ENCODE measurements around the gene DIP2C. TPM values are rescaled to one million over a fixed set of nuclear protein-coding genes. Genes with fewer than 3 reads are reported as not detected.

DIP2C gene
- total RNA-seq, 1 donor: 1.7 TPM

DNA sequence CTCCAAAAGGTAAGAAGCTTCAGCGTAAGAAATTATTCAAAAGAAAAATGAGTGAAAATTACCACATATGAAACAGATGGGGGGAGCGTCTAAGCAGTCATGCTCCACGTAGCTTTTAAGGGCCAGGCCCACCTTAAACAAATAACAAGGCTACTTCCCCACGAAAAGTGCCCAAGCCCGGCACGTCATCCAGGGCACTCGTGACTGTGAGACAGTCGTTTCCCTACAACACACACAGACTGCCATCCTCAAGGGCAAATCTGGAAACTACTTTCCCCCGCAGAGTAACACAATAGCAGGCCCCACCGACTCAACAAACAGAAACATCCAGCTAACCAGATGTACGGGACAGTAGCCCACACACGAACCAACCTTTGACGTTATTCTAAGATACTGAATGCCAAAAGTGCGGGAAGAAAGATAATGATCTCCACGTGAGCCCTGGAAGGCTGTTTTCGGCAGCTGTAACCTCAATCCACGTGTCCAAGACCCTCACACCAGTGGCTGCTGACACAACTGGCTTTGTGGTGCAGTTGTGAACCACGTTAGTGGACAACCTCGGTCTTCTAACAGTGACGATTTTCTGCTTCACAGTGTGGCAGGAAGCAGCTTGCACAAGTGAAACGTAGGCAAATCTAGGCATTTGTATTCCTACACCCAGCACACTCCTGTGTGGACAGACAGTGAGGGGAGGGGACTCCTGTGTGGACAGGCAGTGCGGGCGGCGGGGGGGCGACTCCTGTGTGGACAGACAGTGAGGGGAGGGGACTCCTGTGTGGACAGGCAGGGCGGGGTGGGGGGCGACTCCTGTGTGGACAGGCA is 302.5 kb downstream of the DIP2C start:
- Histone ChIP-seq H3K4me3 (ENCODE audit: low read length) (no peak overlapping the region), H3K9me3 (ENCODE audit: low read depth, low read length) (no peaks in the 10 kb centered on the region), H3K4me1 (ENCODE audit: insufficient read depth, low read length) (peaks cover 13% of the 10 kb centered on the region), H3K27me3 (ENCODE audit: insufficient read depth, low read length) (no peaks in the 10 kb centered on the region)

DNA sequence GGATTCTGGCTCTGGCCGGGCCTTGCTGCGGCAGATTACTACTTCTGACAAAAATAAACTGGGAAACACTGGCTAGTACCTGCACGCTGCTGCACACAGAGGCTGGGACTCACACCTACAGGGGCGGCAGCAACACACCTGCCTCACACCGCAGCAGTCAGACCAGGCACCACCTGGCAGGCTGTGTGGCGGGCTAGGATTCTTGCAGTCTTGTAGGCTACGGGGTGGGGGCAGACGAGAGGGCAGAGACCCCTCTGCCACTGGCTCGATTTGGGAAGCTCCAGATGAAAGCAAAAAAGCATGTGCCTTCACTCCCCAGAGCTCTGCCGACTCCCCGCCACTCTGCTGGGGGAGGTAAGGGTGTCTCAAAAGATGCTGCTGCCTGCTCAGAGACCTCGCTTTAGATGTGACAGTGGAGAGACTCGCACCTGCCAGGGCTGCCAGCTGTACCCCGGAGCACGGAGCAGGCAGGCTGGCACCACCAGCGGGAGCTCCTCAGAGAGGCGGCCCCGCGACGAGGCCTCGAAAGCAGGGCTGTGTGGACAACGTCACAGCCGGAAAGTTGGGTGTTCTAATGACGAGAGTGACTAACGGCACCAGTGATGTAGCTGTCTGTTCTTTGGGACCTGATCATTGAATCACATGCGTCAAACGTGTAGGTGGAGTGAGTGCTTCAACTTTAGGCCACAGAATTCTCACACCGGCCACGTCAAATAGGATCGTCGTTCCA is 303.7 kb downstream of the DIP2C start:
- peaks cover 13% of the 10 kb centered on the region for H3K4me1 ChIP-seq (ENCODE audit: insufficient read depth, low read length)
- H3K4me3 ChIP-seq (ENCODE audit: low read length): no peak overlapping the region
- H3K27me3 ChIP-seq (ENCODE audit: insufficient read depth, low read length): no peaks in the 10 kb centered on the region
- H3K9me3 ChIP-seq (ENCODE audit: low read depth, low read length): no peaks in the 10 kb centered on the region

DNA sequence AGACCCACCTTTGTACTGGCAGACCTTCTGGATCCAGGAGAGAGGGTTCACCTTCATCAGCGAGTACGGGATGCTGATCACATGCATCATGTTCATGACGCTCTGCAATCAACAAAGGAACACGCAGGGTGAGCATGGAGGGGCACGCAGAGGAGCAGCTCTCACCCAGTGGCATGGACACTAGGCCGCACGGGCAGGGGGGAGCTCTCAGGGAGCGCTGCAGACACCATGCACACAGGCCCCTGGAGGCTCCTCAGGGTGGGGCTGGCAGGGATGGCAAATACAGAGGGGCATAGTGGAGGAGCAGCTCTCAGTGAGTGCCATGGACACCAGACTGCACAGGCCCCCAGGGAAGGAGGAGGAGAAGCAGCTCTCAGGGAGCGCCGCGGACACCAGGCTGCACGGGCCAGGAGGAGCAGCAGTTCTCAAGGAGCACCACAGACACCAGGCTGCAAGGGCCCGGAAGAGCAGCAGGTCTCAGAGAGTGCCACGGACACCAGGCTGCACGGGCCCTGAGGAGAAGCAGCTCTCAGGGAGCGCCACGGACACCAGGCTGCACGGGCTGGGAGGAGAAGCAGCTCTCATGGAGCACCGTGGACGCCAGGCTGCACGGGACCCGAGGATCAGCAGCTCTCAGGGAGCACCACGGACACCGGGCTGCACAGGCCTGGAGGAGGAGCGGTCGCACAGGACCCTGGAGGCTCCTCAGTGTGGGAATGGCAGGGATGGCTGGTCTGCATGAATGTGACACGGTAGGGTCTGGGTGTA is 304.7 kb downstream of the DIP2C start:
- Histone ChIP-seq H3K4me1 (ENCODE audit: insufficient read depth, low read length) (peaks cover 13% of the 10 kb centered on the region), H3K27me3 (ENCODE audit: insufficient read depth, low read length) (no peaks in the 10 kb centered on the region), H3K4me3 (ENCODE audit: low read length) (no peak overlapping the region), H3K9me3 (ENCODE audit: low read depth, low read length) (no peaks in the 10 kb centered on the region)

DNA sequence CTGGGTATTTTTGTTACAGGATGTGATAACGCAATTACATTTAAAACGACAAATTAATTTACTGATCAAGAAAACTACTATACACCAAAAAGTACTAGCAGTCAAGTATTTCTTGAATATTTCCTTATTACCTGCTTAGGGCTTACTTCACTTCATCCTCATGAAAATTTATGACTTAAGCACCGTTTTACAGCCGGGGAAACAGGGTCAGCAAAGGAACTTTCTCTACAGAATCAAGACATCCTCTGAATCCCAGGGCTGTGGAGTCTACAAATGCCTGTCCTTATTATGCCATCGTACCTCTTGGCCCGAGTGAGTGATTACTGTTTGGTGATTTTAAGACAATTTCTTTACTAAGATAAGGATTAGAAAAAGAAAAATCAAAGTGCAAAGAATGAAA is 305.9 kb downstream of the DIP2C start:
- no peaks in the 10 kb centered on the region for H3K27me3 ChIP-seq (ENCODE audit: insufficient read depth, low read length)
- no peaks in the 10 kb centered on the region for H3K9me3 ChIP-seq (ENCODE audit: low read depth, low read length)
- H3K4me1 ChIP-seq (ENCODE audit: insufficient read depth, low read length): peaks cover 13% of the 10 kb centered on the region
- no peak overlapping the region for H3K4me3 ChIP-seq (ENCODE audit: low read length)

DNA sequence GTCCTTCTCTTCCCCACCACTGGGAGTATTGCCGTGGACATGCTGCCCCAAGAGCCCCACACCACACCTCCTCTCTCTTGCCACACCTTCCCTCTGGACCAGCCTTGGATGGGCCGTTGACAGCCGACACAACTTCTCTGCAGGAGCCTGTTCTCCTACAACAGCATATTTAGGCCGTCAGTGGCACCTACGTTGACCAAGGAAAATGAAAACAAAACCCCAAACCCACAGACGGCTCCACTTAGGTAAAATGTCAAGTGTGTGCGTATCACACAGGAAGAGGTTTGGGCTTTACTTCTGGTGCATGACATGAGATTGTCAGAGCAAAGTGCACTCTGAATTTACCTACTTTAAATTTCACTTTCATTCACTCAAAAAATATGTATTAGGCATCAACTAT is 307.7 kb downstream of the DIP2C start:
- peaks cover 5% of the 10 kb centered on the region for H3K4me1 ChIP-seq (ENCODE audit: insufficient read depth, low read length)
- no peak overlapping the region for H3K4me3 ChIP-seq (ENCODE audit: low read length)
- no peaks in the 10 kb centered on the region for H3K9me3 ChIP-seq (ENCODE audit: low read depth, low read length)
- H3K27me3 ChIP-seq (ENCODE audit: insufficient read depth, low read length): no peaks in the 10 kb centered on the region

DNA sequence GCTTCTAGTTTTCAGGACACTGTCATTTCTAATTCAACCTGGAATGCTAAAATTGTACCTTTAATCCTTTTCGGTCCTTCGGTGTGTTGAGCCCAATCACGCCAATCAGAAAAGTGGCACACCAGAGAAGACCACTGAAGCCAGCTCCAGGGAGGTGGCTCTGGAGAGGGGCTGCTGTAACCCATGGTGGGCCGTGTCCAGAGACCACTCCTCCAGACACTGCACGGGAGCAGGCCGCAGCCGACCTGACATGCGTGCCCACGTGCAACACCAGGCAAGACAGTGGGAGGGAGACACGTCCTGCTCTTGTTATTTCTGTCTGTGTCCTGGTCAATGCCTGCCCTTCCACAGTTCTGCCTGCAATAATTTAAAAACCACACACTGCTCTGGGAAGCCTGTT is 308.1 kb downstream of the DIP2C start:
- no peak overlapping the region for H3K4me3 ChIP-seq (ENCODE audit: low read length)
- no peaks in the 10 kb centered on the region for H3K9me3 ChIP-seq (ENCODE audit: low read depth, low read length)
- H3K27me3 ChIP-seq (ENCODE audit: insufficient read depth, low read length): no peaks in the 10 kb centered on the region
- peaks cover 5% of the 10 kb centered on the region for H3K4me1 ChIP-seq (ENCODE audit: insufficient read depth, low read length)

DNA sequence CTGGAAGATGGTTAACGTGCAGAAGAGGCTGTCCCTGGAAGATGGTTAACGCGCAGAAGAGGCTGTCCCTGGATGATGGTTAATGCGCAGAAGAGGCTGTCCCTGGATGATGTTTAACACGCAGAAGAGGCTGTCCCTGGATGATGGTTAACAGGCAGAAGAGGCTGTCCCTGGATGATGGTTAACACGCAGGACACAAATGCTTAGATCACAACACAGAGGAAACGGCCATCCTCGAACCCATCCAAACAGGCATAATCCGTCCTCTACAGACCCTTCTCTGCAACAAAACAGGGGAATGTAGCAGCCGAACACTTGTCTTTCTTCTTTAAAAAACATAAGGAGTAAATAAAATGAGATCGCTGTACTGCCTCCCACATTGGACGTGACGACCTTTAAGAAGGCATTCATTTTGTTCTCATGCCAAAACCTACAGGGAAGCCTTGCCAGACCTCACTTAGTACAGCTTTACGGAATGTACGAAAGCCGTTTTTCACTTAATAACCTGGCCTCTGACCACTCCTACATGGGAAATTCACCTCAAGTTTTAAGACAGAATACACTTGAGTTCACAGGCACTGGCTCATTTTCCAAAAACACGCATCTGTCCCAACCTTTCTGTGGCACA is 309.0 kb downstream of the DIP2C start:
- no peaks in the 10 kb centered on the region for H3K9me3 ChIP-seq (ENCODE audit: low read depth, low read length)
- H3K4me3 ChIP-seq (ENCODE audit: low read length): no peak overlapping the region
- H3K27me3 ChIP-seq (ENCODE audit: insufficient read depth, low read length): no peaks in the 10 kb centered on the region
- H3K4me1 ChIP-seq (ENCODE audit: insufficient read depth, low read length): peaks cover 5% of the 10 kb centered on the region

DNA sequence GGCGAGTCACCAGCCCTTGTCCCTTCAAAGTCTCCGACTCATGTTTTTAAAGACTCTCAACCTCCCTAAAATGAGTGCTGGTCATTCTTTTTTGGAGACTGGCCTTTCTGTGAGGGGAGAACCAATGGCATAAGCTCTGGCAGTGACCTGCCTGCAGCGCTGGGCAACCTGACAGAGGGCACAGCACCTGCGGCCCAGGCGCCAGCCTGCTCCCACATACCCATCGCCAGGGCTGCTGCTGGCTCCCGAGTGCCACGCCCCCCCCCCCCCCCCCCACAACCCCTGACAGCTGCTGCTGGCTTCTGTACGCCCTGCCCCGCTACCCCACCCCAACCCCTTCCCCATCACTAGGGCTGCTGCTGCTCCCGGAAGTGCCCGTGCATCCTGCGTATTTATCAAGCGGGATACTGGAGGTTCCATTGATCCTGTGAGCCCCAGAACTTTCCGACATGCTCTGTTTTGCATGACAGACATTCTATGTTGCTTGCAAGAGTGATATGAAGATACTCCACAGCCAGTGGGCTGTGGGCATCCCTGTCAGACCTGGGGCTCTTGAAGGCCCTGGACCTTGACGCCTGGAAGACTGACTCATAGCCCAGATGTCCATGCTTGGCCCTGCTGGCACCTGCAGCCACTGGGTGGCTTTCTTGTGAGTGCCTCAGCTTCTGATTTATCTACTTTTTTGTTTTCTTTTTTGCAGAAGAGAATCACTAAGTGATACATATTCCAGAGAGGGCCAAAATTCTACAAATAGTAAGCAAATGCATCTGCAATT is 310.4 kb downstream of the DIP2C start:
- no peaks in the 10 kb centered on the region for H3K27me3 ChIP-seq (ENCODE audit: insufficient read depth, low read length)
- H3K4me1 ChIP-seq (ENCODE audit: insufficient read depth, low read length): peaks cover 5% of the 10 kb centered on the region
- H3K9me3 ChIP-seq (ENCODE audit: low read depth, low read length): no peaks in the 10 kb centered on the region
- H3K4me3 ChIP-seq (ENCODE audit: low read length): no peak overlapping the region

DNA sequence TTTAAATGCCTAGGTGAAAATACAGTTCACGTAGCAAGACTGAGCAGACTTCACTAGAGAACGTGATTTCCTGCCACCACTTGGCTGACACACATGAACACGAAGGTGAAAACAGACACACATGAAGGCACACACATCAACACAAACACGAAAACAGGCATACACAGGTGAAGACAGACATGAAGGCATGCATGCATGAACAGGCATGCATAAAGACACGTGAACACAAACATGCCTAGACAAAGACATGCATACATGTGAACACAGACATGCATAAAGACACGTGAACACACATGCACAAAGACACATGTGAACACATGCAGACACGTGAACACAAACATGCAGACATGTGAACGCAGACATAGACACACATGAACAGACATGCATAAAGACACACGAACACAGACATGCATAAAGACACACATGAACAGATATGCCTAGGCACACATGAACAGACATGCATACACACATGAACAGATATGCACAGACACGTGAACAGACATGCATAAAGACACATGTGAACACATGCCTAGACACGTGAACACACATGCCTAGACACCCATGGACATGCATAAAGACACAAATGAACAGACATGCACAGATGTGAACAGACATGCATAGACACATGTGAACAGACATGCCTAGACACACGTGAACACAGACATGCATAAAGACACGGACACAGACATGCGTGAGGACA is 311.1 kb downstream of the DIP2C start:
- peaks cover 5% of the 10 kb centered on the region for H3K4me1 ChIP-seq (ENCODE audit: insufficient read depth, low read length)
- H3K27me3 ChIP-seq (ENCODE audit: insufficient read depth, low read length): no peaks in the 10 kb centered on the region
- no peak overlapping the region for H3K4me3 ChIP-seq (ENCODE audit: low read length)
- no peaks in the 10 kb centered on the region for H3K9me3 ChIP-seq (ENCODE audit: low read depth, low read length)

DNA sequence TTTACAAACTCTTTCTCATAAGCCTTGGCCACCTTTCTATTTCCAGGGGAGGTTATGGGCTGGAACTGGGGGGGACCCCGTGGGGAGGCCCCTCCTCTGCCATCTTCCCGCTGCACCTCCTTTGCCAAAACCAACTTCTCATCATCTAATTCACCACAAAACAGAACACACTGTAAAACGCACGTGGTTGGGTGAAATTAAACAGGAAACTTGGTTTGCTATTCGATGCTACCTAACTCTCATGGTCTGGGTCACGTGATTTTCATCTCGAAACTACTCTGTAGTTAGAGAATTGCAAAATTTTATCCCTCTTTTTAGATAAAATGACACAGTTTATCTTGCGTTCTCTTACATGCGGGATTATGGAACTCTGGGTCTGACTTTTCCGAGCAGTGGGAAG is 312.2 kb downstream of the DIP2C start:
- Histone ChIP-seq H3K9me3 (ENCODE audit: low read depth, low read length) (no peaks in the 10 kb centered on the region), H3K4me3 (ENCODE audit: low read length) (no peak overlapping the region), H3K4me1 (ENCODE audit: insufficient read depth, low read length) (peaks cover under 1% of the 10 kb centered on the region), H3K27me3 (ENCODE audit: insufficient read depth, low read length) (no peaks in the 10 kb centered on the region)

DNA sequence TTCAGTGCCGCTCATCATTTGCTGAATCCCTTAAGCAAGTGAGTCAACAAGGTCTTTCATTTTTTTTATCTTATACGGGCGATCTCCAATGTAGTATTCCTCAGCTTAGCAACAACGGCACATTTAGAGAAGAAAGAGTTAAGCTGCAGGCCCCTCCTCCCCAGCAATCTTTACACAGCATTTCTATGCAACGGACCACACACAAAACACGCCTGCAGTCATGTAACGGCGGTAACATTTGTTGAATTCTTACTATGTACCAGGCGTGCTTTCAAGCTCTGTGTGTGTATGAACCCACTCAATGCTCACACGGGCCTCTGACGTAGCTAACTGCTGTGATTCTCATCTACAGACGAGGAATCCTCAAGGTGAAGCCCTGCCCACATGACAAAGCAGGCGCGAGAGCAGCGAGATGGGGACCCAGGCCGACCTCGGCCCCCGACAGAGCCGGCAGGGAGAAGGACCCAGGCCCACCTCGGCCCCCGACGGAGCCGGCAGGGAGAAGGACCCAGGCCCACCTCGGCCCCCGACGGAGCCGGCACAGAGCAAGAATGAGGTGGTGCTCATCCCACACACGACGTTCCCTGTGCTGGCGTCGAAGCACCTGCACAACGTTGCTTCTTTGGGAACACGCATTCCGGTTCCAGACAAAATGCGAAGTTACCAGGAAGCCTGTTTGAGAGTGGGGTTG is 313.5 kb downstream of the DIP2C start:
- Histone ChIP-seq H3K27me3 (ENCODE audit: insufficient read depth, low read length) (no peaks in the 10 kb centered on the region), H3K9me3 (ENCODE audit: low read depth, low read length) (no peaks in the 10 kb centered on the region), H3K4me3 (ENCODE audit: low read length) (no peak overlapping the region), H3K4me1 (ENCODE audit: insufficient read depth, low read length) (no peaks in the 10 kb centered on the region)

DNA sequence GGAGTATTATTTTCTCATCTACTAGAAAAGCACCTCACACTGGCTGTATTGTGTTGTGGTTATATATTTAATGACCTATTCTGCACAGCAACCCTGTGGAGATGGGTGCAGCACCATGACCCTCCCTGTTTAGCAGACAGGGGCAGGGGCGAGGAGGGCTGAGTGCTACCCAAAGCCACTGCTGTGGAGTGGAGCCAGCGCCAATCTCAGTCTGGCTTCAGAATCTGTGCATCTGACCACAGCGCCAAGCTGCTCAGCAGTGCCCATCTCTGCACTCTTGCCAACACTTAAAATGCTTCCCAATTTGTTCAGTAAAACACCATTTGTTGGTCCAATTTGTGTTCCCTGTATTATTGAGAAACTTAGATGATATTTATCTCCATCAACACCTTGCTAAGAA is 315.1 kb downstream of the DIP2C start:
- Histone ChIP-seq H3K4me3 (ENCODE audit: low read length) (no peak overlapping the region), H3K27me3 (ENCODE audit: insufficient read depth, low read length) (no peaks in the 10 kb centered on the region), H3K9me3 (ENCODE audit: low read depth, low read length) (no peaks in the 10 kb centered on the region), H3K4me1 (ENCODE audit: insufficient read depth, low read length) (no peaks in the 10 kb centered on the region)

DNA sequence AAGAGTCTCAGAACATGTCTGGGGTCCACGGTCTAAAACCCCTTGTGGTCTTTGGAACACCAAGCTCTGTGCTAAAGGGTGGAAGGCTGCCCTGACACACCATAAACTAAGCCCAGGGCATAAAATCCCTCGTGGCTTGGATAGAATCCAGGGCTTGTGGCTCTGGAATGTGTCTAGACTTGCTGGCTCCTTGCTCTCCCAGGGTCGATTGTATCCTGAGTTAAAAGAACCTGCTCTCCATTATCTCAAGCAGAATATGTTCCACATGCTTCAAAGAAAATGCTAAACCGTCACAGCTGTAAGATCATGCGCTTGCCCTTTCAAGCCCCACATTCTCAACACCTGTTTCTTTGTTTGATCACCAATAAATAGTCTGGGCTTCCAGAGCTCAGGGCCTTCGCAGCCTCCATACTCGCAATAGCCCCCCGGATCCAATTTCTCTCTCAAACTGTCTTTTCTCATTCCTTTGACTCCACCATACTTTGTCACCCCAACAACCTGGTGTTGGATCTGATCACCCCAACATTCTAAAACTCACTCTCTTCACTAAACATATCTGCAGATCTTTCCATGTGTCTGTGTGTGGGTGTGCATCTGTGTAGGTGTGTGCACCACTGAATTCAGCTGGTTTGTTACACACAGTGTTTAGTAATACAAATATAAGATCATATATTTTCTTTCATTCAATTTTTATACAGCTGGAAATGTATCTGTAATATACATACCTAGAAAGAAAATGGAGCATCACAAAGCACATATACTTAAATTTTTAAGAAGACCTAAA is 315.8 kb downstream of the DIP2C start:
- Histone ChIP-seq H3K4me3 (ENCODE audit: low read length) (no peak overlapping the region), H3K4me1 (ENCODE audit: insufficient read depth, low read length) (no peaks in the 10 kb centered on the region), H3K27me3 (ENCODE audit: insufficient read depth, low read length) (no peaks in the 10 kb centered on the region), H3K9me3 (ENCODE audit: low read depth, low read length) (no peaks in the 10 kb centered on the region)
